Thyroid gland (tissue), 4 donors: Measurements from ENCODE around the gene UBE2H. TPM values are rescaled to one million over a fixed set of nuclear protein-coding genes. Genes with fewer than 3 reads are reported as not detected.

ENCODE experiments used
- DNase-seq, 2 donors: peaks; one replicate each; pipeline ENCODE4 v3.0.0-alpha.2; 2019
- H3K27ac ChIP-seq, 3 donors: fragments of 200-600 bp; sonication (generic); 1 replicate in 2 of 3; 2 replicates in 1 of 3; pipeline ENCODE4 v1.5.1; 2016 to 2019; ENCODE audit warnings: mild to moderate bottlenecking in 1 of 3, moderate library complexity in 1 of 3
- H3K27me3 ChIP-seq: fragments of 200-600 bp; sonication (generic); one replicate; pipeline ENCODE4 v1.5.1; 2019
- H3K36me3 ChIP-seq, 2 donors: fragments of 200-600 bp; sonication (generic); one replicate each; pipeline ENCODE4 v1.5.1; 2016 to 2019
- H3K4me1 ChIP-seq, 2 donors: fragments of 200-600 bp; sonication (generic); one replicate each; pipeline ENCODE4 v1.5.1; 2017 to 2019
- H3K4me3 ChIP-seq, 3 donors: fragments of 200-600 bp; sonication (generic); replicated peaks in 1 of 3; 1 replicate in 2 of 3; 2 replicates in 1 of 3; pipeline ENCODE4 v1.5.1; 2016; ENCODE audit warnings: mild to moderate bottlenecking in 1 of 3
- H3K9me3 ChIP-seq: fragments of 200-600 bp; sonication (generic); one replicate; pipeline ENCODE4 v1.5.1; 2017
- CTCF ChIP-seq, 6 experiments: fragments of 200-600 bp in 3 of 6; fragments of 450-650 bp in 3 of 6; sonication (generic) in 3 of 6; IDR thresholded peaks; one replicate each; pipeline ENCODE4 v1.5.1; 2016 to 2019; ENCODE audit warnings: antibody characterized with exemption in 6 of 6, mild to moderate bottlenecking in 2 of 6, inconsistent platforms in 1 of 6, moderate library complexity in 1 of 6
- POLR2A ChIP-seq, 2 donors: fragments of 450-650 bp; IDR thresholded peaks; one replicate each; pipeline ENCODE4 v1.6.1; 2017; ENCODE audit warnings: antibody characterized with exemption in 2 of 2, mild to moderate bottlenecking in 2 of 2, moderate library complexity in 1 of 2
- WGBS, 2 donors: methylation state at CpG; one replicate each; pipeline ENCODE4 v1.1.5; 2017; 5-methylcytosine and 5-hydroxymethylcytosine counted together
- intact Hi-C: fragments of 100-400 bp; cut with DNase I; formaldehyde crosslinking; loops from one replicate; pipeline ENCODE4 v1.15.1; 2023
- total RNA-seq, 4 donors: library from RNA; depleted of rRNA; stranded (reverse); fragments of >200 nt; gene quantifications; one replicate each; pipeline ENCODE4 v1.2.3, GENCODE V29; 2016

The UBE2H gene
- total RNA-seq, 4 donors from 2014 or later = 97.7 to 156 (median 122) TPM

GRCh38 chr7:129924602-129925001, 28.2 kb downstream of the UBE2H start:
- H3K27me3 ChIP-seq = no peaks in the 10 kb centered on the region
- intact Hi-C loops = no loop called here
- H3K4me1 ChIP-seq = peaks cover 23 to 27% of the 10 kb centered on the region in 2 donors
- DNase-seq = no peak
- H3K9me3 ChIP-seq = no peaks in the 10 kb centered on the region
- 76 to 95% methylated on average over 4 of the region's 4 CpGs for WGBS, 2 donors
- no peak overlapping the region for H3K4me3 ChIP-seq
- peak overlapping the region in 1 of 3 donors; percentile 58 for H3K27ac ChIP-seq
- no peaks in the 10 kb centered on the region for H3K36me3 ChIP-seq
- TF ChIP-seq CTCF (IDR thresholded peaks at IDR 0.05) = no peak
- no peak for TF ChIP-seq POLR2A (IDR thresholded peaks at IDR 0.05)

- TF ChIP-seq POLR2A (IDR thresholded peaks at IDR 0.05) = no peak
- no peak for TF ChIP-seq CTCF (IDR thresholded peaks at IDR 0.05)
- DNase-seq = peak; percentile 14 to 16
- H3K4me1 ChIP-seq = peaks cover 27 to 29% of the 10 kb centered on the region in 2 donors
- no peak overlapping the region for H3K4me3 ChIP-seq
- peak overlapping the region; percentile 41 to 58 (median 48) for H3K27ac ChIP-seq
- intact Hi-C loops = no loop called here
- H3K36me3 ChIP-seq = no peaks in the 10 kb centered on the region
- 14 to 19% methylated on average over 2 of the region's 2 CpGs for WGBS, 2 donors
- H3K9me3 ChIP-seq = no peaks in the 10 kb centered on the region
- no peaks in the 10 kb centered on the region for H3K27me3 ChIP-seq
These were observed 29.1 kb downstream of the UBE2H start for GRCh38 chr7:129923709-129924108.

- intact Hi-C loops = no loop called here
- 94 to 95% methylated on average over 2 of the region's 2 CpGs for WGBS, 2 donors
- H3K4me1 ChIP-seq = peaks cover 59 to 66% of the 10 kb centered on the region in 2 donors
- no peak overlapping the region for H3K27ac ChIP-seq
- TF ChIP-seq POLR2A (IDR thresholded peaks at IDR 0.05) (no peak), CTCF (IDR thresholded peaks at IDR 0.05) (no peak)
- H3K9me3 ChIP-seq = no peaks in the 10 kb centered on the region
- no peaks in the 10 kb centered on the region for H3K36me3 ChIP-seq
- H3K27me3 ChIP-seq = no peaks in the 10 kb centered on the region
- no peak overlapping the region for H3K4me3 ChIP-seq
- no peak for DNase-seq
These were observed 33.3 kb downstream of the UBE2H start for GRCh38 chr7:129919492-129919891.

GRCh38 chr7:129918922-129919321, 33.8 kb downstream of the UBE2H start:
- intact Hi-C loops = no loop called here
- DNase-seq = peak in 1 of 2 donors; percentile 7
- no peaks in the 10 kb centered on the region for H3K27me3 ChIP-seq
- H3K4me3 ChIP-seq = no peak overlapping the region
- no peak overlapping the region for H3K27ac ChIP-seq
- TF ChIP-seq CTCF (IDR thresholded peaks at IDR 0.05) = no peak
- TF ChIP-seq POLR2A (IDR thresholded peaks at IDR 0.05) = no peak
- peaks cover 57 to 64% of the 10 kb centered on the region in 2 donors for H3K4me1 ChIP-seq
- WGBS, 2 donors = 66 to 70% methylated on average over 5 of the region's 5 CpGs
- H3K36me3 ChIP-seq = no peaks in the 10 kb centered on the region
- no peaks in the 10 kb centered on the region for H3K9me3 ChIP-seq

- Histone ChIP-seq H3K27me3 (no peaks in the 10 kb centered on the region), H3K27ac (no peak overlapping the region), H3K4me1 (peaks cover 47 to 55% of the 10 kb centered on the region in 2 donors), H3K9me3 (no peaks in the 10 kb centered on the region), H3K4me3 (no peak overlapping the region), H3K36me3 (no peaks in the 10 kb centered on the region)
- no peak for TF ChIP-seq CTCF (IDR thresholded peaks at IDR 0.05)
- no peak for TF ChIP-seq POLR2A (IDR thresholded peaks at IDR 0.05)
- DNase-seq = no peak
- intact Hi-C loops = no loop called here
- 61 to 70% methylated on average over 4 of the region's 4 CpGs for WGBS, 2 donors
These were observed 34.8 kb downstream of the UBE2H start for GRCh38 chr7:129917934-129918333.
